Measurements from ENCODE around the gene TCF7L1.
"Not testable (repeated sequence)": the region's sequence is repeated elsewhere in the genome, so short reads cannot be mapped to it uniquely, and the experiment has no call there.

Gene TCF7L1

DNA sequence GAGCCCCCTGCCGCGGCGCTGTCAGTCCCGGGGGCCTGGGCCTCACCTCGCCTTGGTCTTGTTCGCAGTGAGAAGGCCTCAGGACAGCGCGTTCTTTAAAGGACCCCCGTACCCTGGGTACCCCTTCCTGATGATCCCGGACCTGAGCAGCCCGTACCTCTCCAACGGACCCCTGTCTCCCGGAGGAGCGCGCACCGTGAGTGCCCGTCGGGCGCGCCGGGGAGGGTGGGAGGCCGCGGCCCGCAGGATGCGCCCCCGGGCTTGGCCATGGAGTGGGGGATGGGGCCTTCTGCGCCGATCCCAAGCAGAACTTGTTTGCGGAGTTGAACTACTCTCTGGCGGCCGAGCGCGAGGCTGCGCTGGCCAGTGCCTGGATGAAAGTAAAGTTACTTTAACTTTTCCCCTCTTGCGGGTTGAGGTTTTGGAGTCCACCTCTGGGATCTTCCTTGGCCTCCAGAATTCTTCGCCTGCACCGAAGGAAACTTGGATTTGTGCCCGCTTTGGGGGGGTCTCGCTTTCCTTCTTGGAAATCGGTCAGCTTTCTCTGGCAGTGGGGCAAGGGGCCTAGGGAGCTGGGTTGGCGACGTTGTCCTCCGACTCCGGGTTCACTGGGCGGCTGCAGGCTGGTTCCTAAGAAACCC is 1.2 kb downstream of the TCF7L1 start:
- Histone ChIP-seq H3K4me3 (ENCODE audit: low read length) (peak overlapping the region; percentile 25), H3K9me3 (ENCODE audit: control insufficient read depth, low read length) (no peaks in the 10 kb centered on the region), H3K36me3 (ENCODE audit: control insufficient read depth, insufficient read depth, low read length) (no peaks in the 10 kb centered on the region), H3K9ac (ENCODE audit: low read length) (peak overlapping the region; percentile 39), H3K27me3 (ENCODE audit: control insufficient read depth, insufficient read depth, low read length) (peaks cover 33% of the 10 kb centered on the region), H3K4me1 (ENCODE audit: control insufficient read depth, insufficient read depth, low read length) (peaks cover 14% of the 10 kb centered on the region)

- peak overlapping the region; percentile 39 for H3K9ac ChIP-seq (ENCODE audit: low read length)
- no peaks in the 10 kb centered on the region for H3K9me3 ChIP-seq (ENCODE audit: control insufficient read depth, low read length)
- peaks cover 33% of the 10 kb centered on the region for H3K27me3 ChIP-seq (ENCODE audit: control insufficient read depth, insufficient read depth, low read length)
- no peaks in the 10 kb centered on the region for H3K36me3 ChIP-seq (ENCODE audit: control insufficient read depth, insufficient read depth, low read length)
- H3K4me1 ChIP-seq (ENCODE audit: control insufficient read depth, insufficient read depth, low read length), result peaks cover 14% of the 10 kb centered on the region
- no peak overlapping the region for H3K4me3 ChIP-seq (ENCODE audit: low read length)
Observed at GRCh38 chr2:85134896-85135659, 1.9 kb downstream of the TCF7L1 start.

- Histone ChIP-seq H3K4me1 (ENCODE audit: control insufficient read depth, insufficient read depth, low read length) (peaks cover 12% of the 10 kb centered on the region), H3K9me3 (ENCODE audit: control insufficient read depth, low read length) (no peaks in the 10 kb centered on the region), H3K9ac (ENCODE audit: low read length) (no peak overlapping the region), H3K27me3 (ENCODE audit: control insufficient read depth, insufficient read depth, low read length) (peaks cover 33% of the 10 kb centered on the region), H3K4me3 (ENCODE audit: low read length) (no peak overlapping the region), H3K36me3 (ENCODE audit: control insufficient read depth, insufficient read depth, low read length) (no peaks in the 10 kb centered on the region)
Observed at GRCh38 chr2:85135660-85135914, 2.4 kb downstream of the TCF7L1 start.

DNA sequence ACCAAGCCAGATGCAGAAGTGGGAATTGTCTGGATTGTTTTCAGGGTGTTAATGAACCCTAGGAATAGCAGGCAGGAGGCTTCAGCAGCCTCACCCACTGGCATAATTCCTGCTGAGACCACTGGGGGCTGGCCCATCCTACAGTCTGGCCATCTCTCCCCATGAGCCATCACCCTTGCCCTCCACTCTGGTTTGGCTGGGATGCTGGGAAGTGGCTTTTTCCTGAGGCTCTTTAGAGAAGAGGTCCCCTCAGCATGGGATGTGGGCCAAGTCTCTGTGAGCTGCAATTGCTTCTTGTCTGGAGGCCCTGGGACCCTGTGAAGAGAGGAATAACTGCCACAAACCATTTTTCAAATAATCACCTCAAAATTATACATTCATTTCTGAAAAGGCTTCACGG is 4.0 kb downstream of the TCF7L1 start:
- H3K9ac ChIP-seq (ENCODE audit: low read length), result no peak overlapping the region
- H3K4me1 ChIP-seq (ENCODE audit: control insufficient read depth, insufficient read depth, low read length), result peaks cover 10% of the 10 kb centered on the region
- no peaks in the 10 kb centered on the region for H3K36me3 ChIP-seq (ENCODE audit: control insufficient read depth, insufficient read depth, low read length)
- no peak overlapping the region for H3K4me3 ChIP-seq (ENCODE audit: low read length)
- H3K27me3 ChIP-seq (ENCODE audit: control insufficient read depth, insufficient read depth, low read length), result peaks cover 31% of the 10 kb centered on the region
- no peaks in the 10 kb centered on the region for H3K9me3 ChIP-seq (ENCODE audit: control insufficient read depth, low read length)

DNA sequence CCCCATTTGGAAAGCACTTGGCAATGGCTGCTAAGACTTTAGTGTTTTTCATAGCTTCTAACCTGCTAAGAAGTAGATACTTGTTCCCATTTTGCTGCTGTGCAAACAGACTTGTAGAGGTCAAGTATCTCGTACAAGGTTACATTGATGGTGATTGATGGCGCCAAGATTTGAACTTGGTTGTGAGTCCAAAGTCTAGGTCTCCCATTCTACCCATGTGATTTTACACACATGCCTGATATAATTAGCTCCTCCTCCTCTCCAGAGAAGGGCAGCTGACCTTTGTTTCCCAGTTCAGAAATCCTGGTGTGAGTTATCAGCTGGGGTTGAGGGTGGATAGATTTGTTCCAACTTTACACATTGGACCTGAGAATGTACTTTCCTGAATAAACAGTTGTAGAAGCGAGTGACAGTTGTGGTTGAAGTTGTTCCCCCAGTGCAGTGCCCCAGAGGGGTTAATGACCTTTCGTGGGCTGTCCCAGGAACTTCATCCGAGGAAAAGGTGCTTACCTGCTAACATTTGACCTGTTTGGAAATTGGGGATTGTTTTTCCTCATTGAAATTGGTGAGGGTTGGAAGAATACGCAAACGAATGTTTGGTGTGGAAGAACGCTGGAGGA is 10.4 kb downstream of the TCF7L1 start:
- H3K9me3 ChIP-seq (ENCODE audit: control insufficient read depth, low read length), result no peaks in the 10 kb centered on the region
- H3K4me3 ChIP-seq (ENCODE audit: low read length), result no peak overlapping the region
- no peaks in the 10 kb centered on the region for H3K36me3 ChIP-seq (ENCODE audit: control insufficient read depth, insufficient read depth, low read length)
- no peaks in the 10 kb centered on the region for H3K27me3 ChIP-seq (ENCODE audit: control insufficient read depth, insufficient read depth, low read length)
- no peak overlapping the region for H3K9ac ChIP-seq (ENCODE audit: low read length)
- H3K4me1 ChIP-seq (ENCODE audit: control insufficient read depth, insufficient read depth, low read length), result no peaks in the 10 kb centered on the region

DNA sequence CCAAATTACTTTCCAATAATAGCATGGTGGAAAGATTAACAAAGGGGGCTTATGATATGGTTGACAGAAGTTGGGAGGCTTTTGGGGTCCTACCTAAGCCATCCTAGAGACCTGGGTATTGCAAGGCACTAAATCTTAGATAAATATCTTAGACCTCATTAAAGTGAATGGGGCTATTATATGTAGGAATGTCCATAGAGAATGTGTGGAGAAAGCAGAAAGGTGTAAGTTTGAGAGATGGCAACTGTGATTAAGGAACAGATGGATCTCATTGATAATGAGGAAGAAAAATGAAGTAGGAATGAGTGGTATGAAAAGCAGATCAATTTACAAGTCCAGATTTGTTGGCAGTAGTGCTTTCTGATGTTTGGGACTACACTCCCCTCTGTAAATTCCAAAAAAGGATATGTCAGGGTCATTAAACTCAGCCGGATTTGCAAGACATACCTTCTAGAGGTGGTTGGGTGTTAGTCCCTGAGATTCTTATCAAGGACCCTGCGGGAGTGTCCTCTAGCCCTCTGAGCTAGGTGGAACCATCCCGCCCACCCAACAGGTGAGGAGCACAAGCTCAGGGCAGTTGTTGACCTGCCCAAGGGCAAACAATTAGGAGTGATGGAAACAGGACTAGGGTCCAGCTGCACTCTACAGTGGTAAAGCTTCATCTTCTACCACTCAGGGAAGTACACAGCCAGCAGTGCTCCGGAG is 12.1 kb downstream of the TCF7L1 start:
- Histone ChIP-seq H3K9me3 (ENCODE audit: control insufficient read depth, low read length) (no peaks in the 10 kb centered on the region), H3K27me3 (ENCODE audit: control insufficient read depth, insufficient read depth, low read length) (no peaks in the 10 kb centered on the region), H3K36me3 (ENCODE audit: control insufficient read depth, insufficient read depth, low read length) (no peaks in the 10 kb centered on the region), H3K4me3 (ENCODE audit: low read length) (no peak overlapping the region), H3K9ac (ENCODE audit: low read length) (no peak overlapping the region), H3K4me1 (ENCODE audit: control insufficient read depth, insufficient read depth, low read length) (no peaks in the 10 kb centered on the region)

GRCh38 chr2:85148190-85148589 is 15.0 kb downstream of the TCF7L1 start:
- Histone ChIP-seq H3K27me3 (ENCODE audit: control insufficient read depth, insufficient read depth, low read length) (no peaks in the 10 kb centered on the region), H3K4me3 (ENCODE audit: low read length) (no peak overlapping the region)

GRCh38 chr2:85151026-85151425 is 17.8 kb downstream of the TCF7L1 start:
- Histone ChIP-seq H3K9ac (ENCODE audit: low read length) (no peak overlapping the region), H3K27me3 (ENCODE audit: control insufficient read depth, insufficient read depth, low read length) (no peaks in the 10 kb centered on the region), H3K36me3 (ENCODE audit: control insufficient read depth, insufficient read depth, low read length) (no peaks in the 10 kb centered on the region), H3K4me1 (ENCODE audit: control insufficient read depth, insufficient read depth, low read length) (no peaks in the 10 kb centered on the region), H3K9me3 (ENCODE audit: control insufficient read depth, low read length) (no peaks in the 10 kb centered on the region), H3K4me3 (ENCODE audit: low read length) (no peak overlapping the region)

More at GRCh38 chr2:85148190-85148589, 15.0 kb downstream of the TCF7L1 start:
- Histone ChIP-seq H3K36me3 (ENCODE audit: control insufficient read depth, insufficient read depth, low read length) (no peaks in the 10 kb centered on the region), H3K9ac (ENCODE audit: low read length) (no peak overlapping the region), H3K4me1 (ENCODE audit: control insufficient read depth, insufficient read depth, low read length) (no peaks in the 10 kb centered on the region), H3K9me3 (ENCODE audit: control insufficient read depth, low read length) (no peaks in the 10 kb centered on the region)

DNA sequence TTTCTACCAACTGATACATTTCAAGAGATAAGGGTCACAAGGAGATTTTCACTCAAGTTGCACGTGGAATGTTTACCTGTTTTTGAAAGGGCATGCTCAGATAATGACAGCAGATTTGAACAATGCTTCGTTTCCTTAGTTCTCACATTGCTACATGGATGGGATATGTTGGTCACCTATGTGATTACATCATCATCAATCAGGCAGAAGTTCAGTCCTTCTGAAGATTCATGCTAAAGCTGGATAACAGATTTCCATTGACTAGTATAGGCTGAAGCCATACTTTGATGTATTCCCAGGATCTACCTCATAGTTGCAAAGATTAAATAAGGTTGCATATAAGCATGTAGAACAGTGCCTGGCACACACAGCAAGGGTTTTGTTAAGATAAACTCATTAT is 19.7 kb downstream of the TCF7L1 start:
- H3K9ac ChIP-seq (ENCODE audit: low read length), result no peak overlapping the region
- no peaks in the 10 kb centered on the region for H3K4me1 ChIP-seq (ENCODE audit: control insufficient read depth, insufficient read depth, low read length)
- no peaks in the 10 kb centered on the region for H3K9me3 ChIP-seq (ENCODE audit: control insufficient read depth, low read length)
- no peaks in the 10 kb centered on the region for H3K36me3 ChIP-seq (ENCODE audit: control insufficient read depth, insufficient read depth, low read length)
- no peaks in the 10 kb centered on the region for H3K27me3 ChIP-seq (ENCODE audit: control insufficient read depth, insufficient read depth, low read length)
- H3K4me3 ChIP-seq (ENCODE audit: low read length), result no peak overlapping the region

DNA sequence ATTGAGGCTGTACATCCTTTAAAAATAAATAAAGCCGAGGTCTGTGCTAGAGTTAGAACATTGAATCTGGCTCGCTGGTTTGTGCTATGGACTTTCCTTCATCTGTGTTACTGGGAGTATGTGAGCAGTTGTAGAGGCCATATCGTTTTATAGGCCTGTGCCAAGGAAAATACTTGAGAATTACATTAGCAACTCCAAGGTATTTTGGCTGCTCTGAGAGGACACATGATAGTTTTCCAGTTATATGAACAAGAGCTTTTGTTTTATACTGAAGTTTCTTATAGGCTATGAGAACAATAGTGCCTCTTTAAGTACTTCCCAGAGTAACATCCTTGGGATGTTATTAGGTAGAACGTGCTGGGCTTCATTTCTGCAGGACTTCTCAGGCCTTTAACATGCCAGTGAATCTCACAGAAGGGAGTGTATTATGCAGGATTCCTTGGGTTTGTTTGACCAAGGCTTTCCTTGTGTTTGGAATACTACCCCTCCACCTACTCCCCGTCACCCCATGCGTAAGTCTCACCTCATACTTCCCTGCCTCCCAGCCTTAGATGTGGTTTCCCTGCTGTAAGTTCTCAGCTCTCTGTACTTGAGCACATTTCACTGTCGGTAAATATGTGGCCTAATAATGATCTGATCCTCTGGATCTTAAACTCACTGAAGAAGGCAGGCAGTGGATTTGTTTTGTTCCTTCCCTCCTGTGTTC is 21.0 kb downstream of the TCF7L1 start:
- H3K4me1 ChIP-seq (ENCODE audit: control insufficient read depth, insufficient read depth, low read length), result peaks cover 8% of the 10 kb centered on the region
- H3K27me3 ChIP-seq (ENCODE audit: control insufficient read depth, insufficient read depth, low read length), result no peaks in the 10 kb centered on the region
- no peak overlapping the region for H3K9ac ChIP-seq (ENCODE audit: low read length)

DNA sequence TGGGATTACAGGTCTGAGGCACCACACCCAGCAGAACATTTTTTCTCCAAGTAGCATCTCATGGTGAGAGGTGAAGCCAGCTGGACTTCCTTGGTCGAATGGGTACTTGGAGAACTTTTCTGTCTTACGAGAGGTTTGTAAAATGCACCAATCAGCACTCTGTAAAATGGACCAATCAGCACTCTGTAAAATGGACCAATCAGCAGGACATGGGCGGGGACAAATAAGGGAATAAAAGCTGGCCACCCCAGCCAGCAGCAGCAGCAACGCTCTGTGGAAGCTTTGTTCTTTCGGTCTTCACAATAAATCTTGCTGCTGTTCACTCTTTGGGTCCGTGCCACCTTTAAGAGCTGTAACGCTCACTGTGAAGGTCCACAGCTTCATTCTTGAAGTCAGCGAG is 21.9 kb downstream of the TCF7L1 start:
- not testable (repeated sequence) for H3K9me3 ChIP-seq (ENCODE audit: control insufficient read depth, low read length)
- peaks cover 11% of the 10 kb centered on the region for H3K4me1 ChIP-seq (ENCODE audit: control insufficient read depth, insufficient read depth, low read length)

More for the DNA sequence above, 21.0 kb downstream of the TCF7L1 start:
- no peaks in the 10 kb centered on the region for H3K9me3 ChIP-seq (ENCODE audit: control insufficient read depth, low read length)
- H3K4me3 ChIP-seq (ENCODE audit: low read length), result no peak overlapping the region
- no peaks in the 10 kb centered on the region for H3K36me3 ChIP-seq (ENCODE audit: control insufficient read depth, insufficient read depth, low read length)

More for the DNA sequence above, 21.9 kb downstream of the TCF7L1 start:
- not testable (repeated sequence) for H3K36me3 ChIP-seq (ENCODE audit: control insufficient read depth, insufficient read depth, low read length); H3K4me3 ChIP-seq (ENCODE audit: low read length); H3K27me3 ChIP-seq (ENCODE audit: control insufficient read depth, insufficient read depth, low read length); H3K9ac ChIP-seq (ENCODE audit: low read length)
